Osteocyte (in vitro differentiated cells): ENCODE data around the gene SHISA9. TPM values are rescaled to one million over a fixed set of nuclear protein-coding genes. Genes with fewer than 3 reads are reported as not detected.

Experiments used
- DNase-seq: peaks from one replicate; pipeline ENCODE4 v3.0.0; 2021; ENCODE audit warnings: mixed read lengths; ENCODE audit not compliant: unreplicated experiment; ENCODE audit errors: extremely low spot score
- H3K27ac Mint-ChIP-seq: one replicate; pipeline ENCODE4 v1.8.0; 2021; ENCODE audit warnings: mild to moderate bottlenecking, mixed read lengths; ENCODE audit not compliant: unreplicated experiment
- H3K27me3 Mint-ChIP-seq: one replicate; pipeline ENCODE4 v1.8.0; 2021; ENCODE audit warnings: mixed read lengths; ENCODE audit not compliant: unreplicated experiment
- H3K36me3 Mint-ChIP-seq: one replicate; pipeline ENCODE4 v1.8.0; 2021; ENCODE audit warnings: mixed read lengths; ENCODE audit not compliant: unreplicated experiment
- H3K4me1 Mint-ChIP-seq: one replicate; pipeline ENCODE4 v1.8.0; 2021; ENCODE audit warnings: mixed read lengths; ENCODE audit not compliant: unreplicated experiment
- H3K4me3 Mint-ChIP-seq: one replicate; pipeline ENCODE4 v1.8.0; 2021; ENCODE audit warnings: mild to moderate bottlenecking, moderate library complexity, mixed read lengths; ENCODE audit not compliant: unreplicated experiment
- H3K9me3 Mint-ChIP-seq: one replicate; pipeline ENCODE4 v1.8.0; 2021; ENCODE audit warnings: mixed read lengths; ENCODE audit not compliant: unreplicated experiment
- CTCF ChIP-seq: fragments of 200-600 bp; sonication (generic); IDR thresholded peaks from 2 replicates; pipeline ENCODE4 v1.5.0; 2021; ENCODE audit warnings: antibody characterized with exemption, mild to moderate bottlenecking, moderate library complexity
- total RNA-seq: library from RNA; stranded (reverse); gene quantifications from 2 replicates; pipeline ENCODE4 v1.2.1, GENCODE V29; 2021

Gene SHISA9
- total RNA-seq, 1 donor from 2014 or later: not detected

DNA sequence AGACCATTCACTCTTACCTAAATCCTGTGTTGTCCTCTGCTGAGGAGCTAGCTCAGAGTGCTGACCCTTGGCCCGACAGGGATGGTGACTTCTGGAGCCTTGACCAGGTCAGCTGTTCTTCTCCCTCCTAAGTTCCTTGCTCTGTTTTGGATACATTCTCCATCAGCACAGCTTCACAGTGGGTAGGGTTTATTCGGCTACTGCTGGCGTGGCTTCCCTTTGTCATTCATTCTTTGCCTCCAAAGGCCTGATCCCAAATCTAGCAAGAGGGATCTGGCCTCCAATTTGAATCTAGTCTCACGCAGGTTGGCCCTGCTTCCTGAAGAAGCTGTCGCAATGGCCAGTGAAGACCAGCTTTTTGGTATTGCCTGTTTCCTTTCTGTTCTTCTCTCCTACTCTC is 116.6 kb downstream of the SHISA9 start:
- Mint-ChIP-seq H3K9me3 (peaks cover 32% of the 10 kb centered on the region), H3K27me3 (no peaks in the 10 kb centered on the region), H3K4me3 (no peak overlapping the region), H3K27ac (no peak overlapping the region), H3K4me1 (no peaks in the 10 kb centered on the region), H3K36me3 (no peaks in the 10 kb centered on the region)
- TF ChIP-seq CTCF: no peak
- no peak for DNase-seq

DNA sequence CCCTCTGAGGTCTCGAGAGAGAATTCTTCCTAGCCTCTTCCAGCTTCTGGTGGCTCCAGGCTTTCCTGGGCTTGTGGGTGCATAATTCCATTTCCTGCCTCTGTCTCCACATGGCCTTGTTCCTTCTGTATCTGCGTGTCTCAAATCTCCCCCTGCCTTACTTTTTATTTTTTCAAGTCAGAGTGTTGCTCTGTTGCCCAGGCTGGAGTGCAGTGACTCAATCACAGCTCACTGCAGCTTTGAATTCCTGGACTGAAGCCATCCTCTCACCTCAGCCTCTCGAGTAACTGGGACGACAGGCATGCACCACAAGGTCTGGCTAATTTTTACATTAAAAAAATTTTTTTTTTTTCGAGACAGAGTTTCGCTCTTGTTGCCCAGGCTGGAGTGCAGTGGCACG is 120.6 kb downstream of the SHISA9 start:
- no peak for TF ChIP-seq CTCF
- H3K4me3 Mint-ChIP-seq: no peak overlapping the region
- DNase-seq: no peak
- peaks cover 50% of the 10 kb centered on the region for H3K9me3 Mint-ChIP-seq
- H3K27me3 Mint-ChIP-seq: no peaks in the 10 kb centered on the region
- H3K36me3 Mint-ChIP-seq: no peaks in the 10 kb centered on the region
- H3K4me1 Mint-ChIP-seq: no peaks in the 10 kb centered on the region
- no peak overlapping the region for H3K27ac Mint-ChIP-seq

DNA sequence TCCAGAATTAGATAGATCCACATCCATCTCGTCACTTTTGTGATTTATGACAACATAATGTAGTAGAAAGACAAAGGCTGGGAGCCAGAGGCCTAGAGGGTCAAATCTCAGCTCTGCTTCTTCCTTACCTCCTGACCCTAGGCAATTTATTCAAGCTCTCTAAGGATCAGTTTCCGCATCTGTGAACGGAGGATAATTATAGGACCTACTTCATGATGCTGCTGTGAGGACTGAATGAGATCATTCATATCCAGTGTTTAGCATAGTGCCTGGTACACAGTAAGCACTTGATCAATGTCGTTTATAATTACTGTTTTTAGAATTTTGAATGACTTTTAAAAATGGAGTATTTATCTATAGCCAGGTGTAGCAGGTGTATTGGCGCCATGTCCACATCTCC is 128.4 kb downstream of the SHISA9 start:
- no peak overlapping the region for H3K27ac Mint-ChIP-seq
- TF ChIP-seq CTCF: no peak
- DNase-seq: no peak
- no peaks in the 10 kb centered on the region for H3K27me3 Mint-ChIP-seq
- peaks cover 39% of the 10 kb centered on the region for H3K9me3 Mint-ChIP-seq
- no peaks in the 10 kb centered on the region for H3K36me3 Mint-ChIP-seq
- H3K4me1 Mint-ChIP-seq: no peaks in the 10 kb centered on the region
- H3K4me3 Mint-ChIP-seq: no peak overlapping the region

DNA sequence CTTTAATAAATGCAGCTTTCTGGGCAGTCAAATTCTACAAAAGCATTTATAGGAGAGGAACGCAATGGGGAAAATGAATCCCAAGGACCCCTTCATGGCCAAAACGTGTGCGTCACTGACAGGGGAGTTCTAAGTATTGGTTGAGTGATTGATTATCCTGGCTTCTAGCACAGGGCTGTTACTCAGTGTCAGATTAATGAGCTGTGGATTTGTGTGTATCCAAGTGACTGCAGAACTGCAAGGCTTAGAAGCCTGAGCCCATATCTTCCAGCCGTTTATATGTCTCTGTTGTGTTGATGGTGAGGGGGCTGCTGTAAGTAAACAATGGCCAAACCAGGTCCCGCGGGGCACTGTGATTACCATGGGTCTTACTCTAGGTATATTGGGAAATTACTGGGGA is 129.4 kb downstream of the SHISA9 start:
- Mint-ChIP-seq H3K27ac (no peak overlapping the region), H3K27me3 (no peaks in the 10 kb centered on the region), H3K36me3 (no peaks in the 10 kb centered on the region), H3K4me3 (no peak overlapping the region), H3K9me3 (peaks cover 40% of the 10 kb centered on the region), H3K4me1 (no peaks in the 10 kb centered on the region)
- no peak for DNase-seq
- no peak for TF ChIP-seq CTCF

GRCh38 chr16:13032911-13033310 is 131.5 kb downstream of the SHISA9 start:
- no peak overlapping the region for H3K4me3 Mint-ChIP-seq
- no peak for TF ChIP-seq CTCF
- no peak for DNase-seq
- no peaks in the 10 kb centered on the region for H3K4me1 Mint-ChIP-seq
- H3K27me3 Mint-ChIP-seq: no peaks in the 10 kb centered on the region
- H3K27ac Mint-ChIP-seq: no peak overlapping the region
- no peaks in the 10 kb centered on the region for H3K36me3 Mint-ChIP-seq
- peaks cover 36% of the 10 kb centered on the region for H3K9me3 Mint-ChIP-seq
